DND-41 (cell line): ENCODE measurements around the gene SMARCD2.
"Not testable (repeated sequence)": the region's sequence is repeated elsewhere in the genome, so short reads cannot be mapped to it uniquely, and the experiment has no call there.

ENCODE experiments used
- CTCF ChIP-seq: IDR thresholded peaks from 2 replicates; pipeline ENCODE4 v1.5.1; 2012; ENCODE audit warnings: borderline replicate concordance, low read length, moderate library complexity, mild to moderate bottlenecking; ENCODE audit not compliant: poor library complexity, severe bottlenecking; ENCODE audit errors: extremely low read depth
- EZH2 ChIP-seq: IDR thresholded peaks from 3 replicates; pipeline ENCODE4 v1.6.1; 2012; ENCODE audit warnings: borderline replicate concordance, low read depth, mild to moderate bottlenecking, moderate library complexity, low read length, inconsistent platforms; ENCODE audit not compliant: severe bottlenecking

- TF ChIP-seq CTCF, EZH2: not testable (repeated sequence)
Observed at GRCh38 chr17:63881337-63881736, 38.9 kb upstream of the SMARCD2 start.
